Right lobe of liver (tissue), 6 donors: Measurements from ENCODE around the gene GRXCR2. TPM values are rescaled to one million over a fixed set of nuclear protein-coding genes. Genes with fewer than 3 reads are reported as not detected.

Source experiments
- ATAC-seq, 4 donors: fragments of 200-7000 bp; cut with Tn5 transposase; one replicate each; pipeline ENCODE4 v1.9.1; 2020; ENCODE audit warnings: mild to moderate bottlenecking in 4 of 4, moderate library complexity in 4 of 4
- DNase-seq, 3 donors: peaks; one replicate each; pipeline ENCODE4 v3.0.0-alpha.2; 2020
- H3K27ac ChIP-seq, 3 donors: fragments of 200-600 bp; one replicate each; pipeline ENCODE4 v1.8.0; 2022
- H3K27me3 ChIP-seq, 2 donors: fragments of 200-600 bp; one replicate each; pipeline ENCODE4 v1.8.0; 2022
- H3K36me3 ChIP-seq, 4 donors: fragments of 200-600 bp; sonication (generic) in 1 of 4; one replicate each; pipeline versions ENCODE4 v1.5.1 to v1.8.0; 2017 to 2022; ENCODE audit warnings: control low read depth in 1 of 4
- H3K4me1 ChIP-seq, 4 donors: fragments of 200-600 bp; sonication (generic) in 1 of 4; one replicate each; pipeline versions ENCODE4 v1.5.1 to v1.8.0; 2017 to 2022; ENCODE audit warnings: control low read depth in 1 of 4
- H3K4me3 ChIP-seq, 3 donors: fragments of 200-600 bp; one replicate each; pipeline ENCODE4 v1.8.0; 2022
- H3K9me3 ChIP-seq, 4 donors: fragments of 200-600 bp; sonication (generic) in 1 of 4; one replicate each; pipeline versions ENCODE4 v1.5.1 to v1.8.0; 2017 to 2022; ENCODE audit warnings: control low read depth in 1 of 4
- POLR2A ChIP-seq: fragments of 450-650 bp; IDR thresholded peaks from one replicate; pipeline ENCODE4 v1.6.1; 2017; ENCODE audit warnings: antibody characterized with exemption, mild to moderate bottlenecking
- WGBS: methylation state at CpG from one replicate; pipeline ENCODE4 v1.1.6; 2018; ENCODE audit warnings: low coverage, low lambda C conversion rate; ENCODE audit not compliant: insufficient coverage; ENCODE audit errors: missing lambda C conversion rate; 5-methylcytosine and 5-hydroxymethylcytosine counted together
- intact Hi-C, 2 donors: fragments of 100-400 bp; cut with DNase I; formaldehyde crosslinking; loops; one replicate each; pipeline versions ENCODE4 v1.11.2 to v1.14.1; 2022
- total RNA-seq, 6 experiments: library from RNA; depleted of rRNA in 2 of 6; stranded (reverse); fragments of >200 nt in 2 of 6; fragmentation: NEBNext Ultra II Directional in 3 of 6; extraction: Animal tissue kit (Norgen Biotek cat#: 25700) in 3 of 6; gene quantifications; one replicate each; pipeline versions ENCODE4 v1.1.0 to v1.2.4, GENCODE V29; 2016 to 2023
- TF ChIP-seq, protein P1 (sequence below), 4 donors: fragments of 200-600 bp in 3 of 4; fragments of 450-650 bp in 1 of 4; IDR thresholded peaks; one replicate each; pipeline versions ENCODE4 v1.5.1 to v1.8.0; 2016 to 2022; ENCODE audit warnings: antibody characterized with exemption in 4 of 4, mild to moderate bottlenecking in 2 of 4
- donor health status: DM: no; HTN: yes; CAD: no.
- donor health status: DM: no; HTN: no; CAD: no.
- donor health status: DM: no; HTN: no; CAD: no.
- donor health status: DM: no; HTN: yes; CAD: no.
- donor health status: DM: no; HTN: yes; CAD: no.

GRXCR2 gene
- total RNA-seq, 6 experiments from 2014 or later, result not detected

DNA sequence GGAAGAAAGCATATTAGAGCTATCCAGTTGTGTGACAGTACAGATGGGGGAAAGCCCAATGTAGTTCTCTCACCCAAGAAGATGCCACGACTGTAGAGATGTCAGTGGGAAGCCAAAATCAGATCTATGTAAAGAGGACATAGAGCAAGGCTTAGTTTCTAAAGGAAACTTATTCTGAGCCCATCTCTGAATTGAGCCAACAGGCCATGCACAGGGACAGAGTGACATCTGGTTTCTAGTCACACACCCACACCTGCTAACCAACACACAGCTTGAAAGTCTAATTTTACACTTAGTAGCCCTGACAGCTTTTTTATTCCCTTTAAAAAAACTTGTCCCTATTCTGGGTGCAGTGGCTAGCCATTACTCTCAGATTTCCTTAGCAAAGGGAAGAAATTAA, 59.9 kb downstream of the GRXCR2 start:
- intact Hi-C loops, result no loop called here
- H3K36me3 ChIP-seq, result peaks cover 0 to 4% (median 0%) of the 10 kb centered on the region in 4 donors
- no peaks in the 10 kb centered on the region for H3K9me3 ChIP-seq
- no peak overlapping the region for H3K27ac ChIP-seq
- H3K4me1 ChIP-seq, result no peaks in the 10 kb centered on the region
- TF ChIP-seq POLR2A, result no peak
- TF ChIP-seq, protein P1, sequence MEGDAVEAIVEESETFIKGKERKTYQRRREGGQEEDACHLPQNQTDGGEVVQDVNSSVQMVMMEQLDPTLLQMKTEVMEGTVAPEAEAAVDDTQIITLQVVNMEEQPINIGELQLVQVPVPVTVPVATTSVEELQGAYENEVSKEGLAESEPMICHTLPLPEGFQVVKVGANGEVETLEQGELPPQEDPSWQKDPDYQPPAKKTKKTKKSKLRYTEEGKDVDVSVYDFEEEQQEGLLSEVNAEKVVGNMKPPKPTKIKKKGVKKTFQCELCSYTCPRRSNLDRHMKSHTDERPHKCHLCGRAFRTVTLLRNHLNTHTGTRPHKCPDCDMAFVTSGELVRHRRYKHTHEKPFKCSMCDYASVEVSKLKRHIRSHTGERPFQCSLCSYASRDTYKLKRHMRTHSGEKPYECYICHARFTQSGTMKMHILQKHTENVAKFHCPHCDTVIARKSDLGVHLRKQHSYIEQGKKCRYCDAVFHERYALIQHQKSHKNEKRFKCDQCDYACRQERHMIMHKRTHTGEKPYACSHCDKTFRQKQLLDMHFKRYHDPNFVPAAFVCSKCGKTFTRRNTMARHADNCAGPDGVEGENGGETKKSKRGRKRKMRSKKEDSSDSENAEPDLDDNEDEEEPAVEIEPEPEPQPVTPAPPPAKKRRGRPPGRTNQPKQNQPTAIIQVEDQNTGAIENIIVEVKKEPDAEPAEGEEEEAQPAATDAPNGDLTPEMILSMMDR (IDR thresholded peaks at IDR 0.05), result no peak
- WGBS, result 63% methylated on average over 1 of the region's 1 CpG
- ATAC-seq (no peak), DNase-seq (no peak)
- no peaks in the 10 kb centered on the region for H3K27me3 ChIP-seq
- no peak overlapping the region for H3K4me3 ChIP-seq

DNA sequence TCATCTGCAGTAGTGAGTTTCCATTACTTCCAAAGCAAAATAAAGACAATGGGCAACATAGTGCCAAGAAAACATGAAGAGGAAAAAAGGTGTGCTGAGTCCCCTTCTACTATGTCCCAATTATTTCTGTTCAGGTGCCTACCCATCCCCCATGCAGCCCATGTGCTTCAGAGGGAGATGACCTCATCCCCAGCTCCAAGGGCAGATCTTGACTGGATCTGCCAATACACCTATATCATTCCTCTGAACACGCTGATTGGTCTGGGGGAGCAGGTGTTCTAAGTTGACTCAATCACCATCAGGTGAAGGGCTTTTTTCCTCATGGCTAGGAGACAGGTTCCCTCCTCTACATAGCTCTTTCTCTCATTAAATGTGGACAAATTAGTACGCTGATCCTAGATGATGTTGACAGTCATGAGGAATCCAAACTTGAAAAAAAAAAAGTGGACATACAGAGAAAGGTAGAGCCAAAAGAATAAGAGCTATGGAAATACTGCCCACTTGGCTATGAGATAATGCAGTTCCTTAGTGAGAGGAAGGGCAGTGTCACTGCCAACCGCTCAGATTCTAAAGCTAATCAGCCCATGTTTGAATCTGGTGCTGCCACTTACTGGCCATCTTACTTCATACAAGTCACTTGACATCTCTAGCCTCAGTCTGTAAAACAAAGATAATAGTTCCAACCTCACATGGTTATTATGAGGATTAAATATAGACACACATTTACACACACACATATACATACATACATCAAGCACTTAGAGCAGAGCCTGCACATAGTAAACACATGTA, 60.8 kb downstream of the GRXCR2 start:
- ATAC-seq, result peak; percentile 47 to 72 (median 61)
- TF ChIP-seq, protein P1 (IDR thresholded peaks at IDR 0.05), result peak in 1 of 4 donors; percentile 22
- TF ChIP-seq POLR2A, result no peak

More for the DNA sequence above, 60.8 kb downstream of the GRXCR2 start:
- Histone ChIP-seq H3K36me3 (peaks cover 0 to 4% (median 0%) of the 10 kb centered on the region in 4 donors), H3K9me3 (no peaks in the 10 kb centered on the region), H3K27ac (no peak overlapping the region), H3K27me3 (no peaks in the 10 kb centered on the region), H3K4me3 (no peak overlapping the region), H3K4me1 (no peaks in the 10 kb centered on the region)
- intact Hi-C loops, result no loop called here
- DNase-seq, result no peak
- WGBS, result 80% methylated on average over 3 of the region's 3 CpGs

Other genes with a start within 250 kb of the GRXCR2 start
- gene PRELID2, start 37.7 kb downstream of the GRXCR2 start, total RNA-seq, result 1 to 10 TPM; 2.6 to 9.3 (median 4.1) TPM
- 10 to 100 TPM in 2 of 6 experiments, 1 to 10 TPM in 4; 2.7 to 20.6 (median 5.8) TPM for gene SH3RF2, start 63.6 kb upstream of the GRXCR2 start, total RNA-seq
- gene PLAC8L1, start 232.6 kb upstream of the GRXCR2 start, total RNA-seq, result not detected